Mesendoderm (in vitro differentiated cells): ENCODE measurements around the gene DNAL1.

Source experiments
- DNase-seq: peaks from one replicate; pipeline ENCODE4 v3.0.0; 2013
- H2AK5ac ChIP-seq: 2 replicates; pipeline ENCODE4 v1.6.1; 2013; ENCODE audit warnings: low read length, inconsistent platforms
- H2BK120ac ChIP-seq: 2 replicates; pipeline ENCODE4 v1.6.1; 2013; ENCODE audit warnings: low read depth, mild to moderate bottlenecking, low read length, moderate library complexity, mixed read lengths
- H2BK15ac ChIP-seq: replicated peaks from 2 replicates; pipeline ENCODE4 v1.6.1; 2013; ENCODE audit warnings: low read depth, mild to moderate bottlenecking, moderate library complexity
- H2BK5ac ChIP-seq: 2 replicates; pipeline ENCODE4 v1.6.1; 2013; ENCODE audit warnings: low read length, inconsistent platforms
- H3K18ac ChIP-seq: 2 replicates; pipeline ENCODE4 v1.6.1; 2013; ENCODE audit warnings: mild to moderate bottlenecking, low read length, mixed read lengths
- H3K23ac ChIP-seq: one replicate; pipeline ENCODE4 v1.6.1; 2013; ENCODE audit warnings: low read length
- H3K27ac ChIP-seq: 2 replicates; pipeline ENCODE4 v1.5.1; 2013; ENCODE audit warnings: low read depth, mild to moderate bottlenecking, inconsistent platforms, low read length, moderate library complexity
- H3K27me3 ChIP-seq: 2 replicates; pipeline ENCODE4 v1.6.1; 2013; ENCODE audit warnings: low read length, control low read depth, mild to moderate bottlenecking, inconsistent platforms; ENCODE audit not compliant: insufficient read depth, poor library complexity
- H3K36me3 ChIP-seq: 2 replicates; pipeline ENCODE4 v1.6.1; 2013; ENCODE audit warnings: low read length, inconsistent platforms; ENCODE audit not compliant: control insufficient read depth, insufficient read depth
- H3K4ac ChIP-seq: one replicate; pipeline ENCODE4 v1.6.1; 2013; ENCODE audit warnings: low read depth, mild to moderate bottlenecking, low read length, moderate library complexity
- H3K4me1 ChIP-seq: 2 replicates; pipeline ENCODE4 v1.6.1; 2013; ENCODE audit warnings: low read depth, low read length, inconsistent platforms; ENCODE audit not compliant: control insufficient read depth
- H3K4me2 ChIP-seq: 2 replicates; pipeline ENCODE4 v1.6.1; 2013; ENCODE audit warnings: low read length
- H3K4me3 ChIP-seq: 2 replicates; pipeline ENCODE4 v1.5.1; 2013; ENCODE audit warnings: mild to moderate bottlenecking, low read length
- H3K56ac ChIP-seq: one replicate; pipeline ENCODE4 v1.6.1; 2013; ENCODE audit warnings: low read length
- H3K79me1 ChIP-seq: 2 replicates; pipeline ENCODE4 v1.6.1; 2013; ENCODE audit warnings: low read length, inconsistent platforms
- H3K79me2 ChIP-seq: 2 replicates; pipeline ENCODE4 v1.6.1; 2013; ENCODE audit warnings: mild to moderate bottlenecking, low read length; ENCODE audit not compliant: control insufficient read depth, insufficient read depth
- H3K9ac ChIP-seq: 2 replicates; pipeline ENCODE4 v1.6.1; 2013; ENCODE audit warnings: low read length, inconsistent platforms
- H4K5ac ChIP-seq: one replicate; pipeline ENCODE4 v1.6.1; 2013; ENCODE audit warnings: low read length
- H4K8ac ChIP-seq: one replicate; pipeline ENCODE4 v1.6.1; 2013; ENCODE audit warnings: low read depth, mild to moderate bottlenecking, control low read depth, low read length, moderate library complexity
- WGBS: extraction: QIAGEN DNeasy Blood & Tissue Kit; methylation state at CpG from one replicate; pipeline ENCODE4 v1.1.7; 2013; ENCODE audit warnings: low lambda C conversion rate, missing lambda C conversion rate; ENCODE audit not compliant: insufficient coverage; ENCODE audit errors: extremely low coverage; 5-methylcytosine and 5-hydroxymethylcytosine counted together

Gene DNAL1

GRCh38 chr14:73712071-73712506, 67.3 kb downstream of the DNAL1 start:
- DNase-seq: no peak
- peaks cover 4% of the 10 kb centered on the region for H3K4me1 ChIP-seq
- no peak overlapping the region for H4K5ac ChIP-seq
- H3K4me2 ChIP-seq: peak overlapping the region; percentile 68
- peaks cover 11% of the 10 kb centered on the region for H3K79me1 ChIP-seq
- H3K4ac ChIP-seq: no peak overlapping the region
- no peak overlapping the region for H2BK15ac ChIP-seq
- H2BK120ac ChIP-seq: no peak overlapping the region
- no peaks in the 10 kb centered on the region for H3K36me3 ChIP-seq
- no peak overlapping the region for H3K27ac ChIP-seq
- no CpG with 5 or more reads among the region's 11 CpGs for WGBS
- H2AK5ac ChIP-seq: no peak overlapping the region
- H3K56ac ChIP-seq: peak overlapping the region; percentile 68
- H3K4me3 ChIP-seq: no peak overlapping the region
- peaks cover 15% of the 10 kb centered on the region for H3K79me2 ChIP-seq
- H4K8ac ChIP-seq: no peak overlapping the region
- no peaks in the 10 kb centered on the region for H3K27me3 ChIP-seq
- H3K18ac ChIP-seq: no peak overlapping the region
- H3K23ac ChIP-seq: no peak overlapping the region
- H2BK5ac ChIP-seq: no peak overlapping the region
- H3K9ac ChIP-seq: peak overlapping the region; percentile 72

GRCh38 chr14:73712540-73713180, 67.9 kb downstream of the DNAL1 start:
- Histone ChIP-seq H2BK120ac (no peak overlapping the region), H4K8ac (no peak overlapping the region), H3K36me3 (no peaks in the 10 kb centered on the region), H3K79me1 (peaks cover 11% of the 10 kb centered on the region), H3K9ac (peak overlapping the region; percentile 72), H3K4me3 (peak overlapping the region; percentile 49), H3K56ac (peak overlapping the region; percentile 87), H2BK15ac (no peak overlapping the region), H3K27ac (no peak overlapping the region), H3K23ac (no peak overlapping the region), H3K4me1 (peaks cover 4% of the 10 kb centered on the region), H3K4me2 (peak overlapping the region; percentile 68), H2BK5ac (no peak overlapping the region), H3K4ac (no peak overlapping the region), H3K79me2 (peaks cover 15% of the 10 kb centered on the region), H3K18ac (no peak overlapping the region), H2AK5ac (no peak overlapping the region), H3K27me3 (no peaks in the 10 kb centered on the region), H4K5ac (no peak overlapping the region)
- no CpG with 5 or more reads among the region's 20 CpGs for WGBS
- DNase-seq: peak; percentile 37

- DNase-seq: no peak
- Histone ChIP-seq H2AK5ac (no peak overlapping the region), H3K4me3 (peak overlapping the region; percentile 49), H3K27me3 (no peaks in the 10 kb centered on the region), H3K36me3 (no peaks in the 10 kb centered on the region), H3K23ac (no peak overlapping the region), H4K5ac (no peak overlapping the region), H3K4me1 (peaks cover 9% of the 10 kb centered on the region), H2BK15ac (no peak overlapping the region), H3K27ac (peak overlapping the region; percentile 80), H3K4me2 (peak overlapping the region; percentile 68), H3K79me2 (peaks cover 15% of the 10 kb centered on the region), H2BK120ac (no peak overlapping the region), H3K9ac (peak overlapping the region; percentile 72), H2BK5ac (no peak overlapping the region), H4K8ac (no peak overlapping the region), H3K18ac (peak overlapping the region; percentile 90), H3K56ac (peak overlapping the region; percentile 87), H3K4ac (no peak overlapping the region), H3K79me1 (peaks cover 11% of the 10 kb centered on the region)
- no CpG with 5 or more reads among the region's 21 CpGs for WGBS
Observed at GRCh38 chr14:73713206-73713802, 68.5 kb downstream of the DNAL1 start.

GRCh38 chr14:73713803-73714655, 69.2 kb downstream of the DNAL1 start, which contains the start of gene PNMA1:
Gene PNMA1, minus strand, starts transcription at chr14:73714384. Its CDS starts 745 bp downstream, at chr14:73713639.
- peak within 1 kb of the TSS; percentile 14 for H2BK120ac ChIP-seq
- H3K27me3 ChIP-seq: no peaks in the 10 kb centered on the region
- no CpG with 5 or more reads among the region's 113 CpGs for WGBS
- peak within 1 kb of the TSS; percentile 91 for H3K23ac ChIP-seq
- H4K5ac ChIP-seq: no peak within 1 kb of the TSS
- H3K4me3 ChIP-seq: peak within 1 kb of the TSS; percentile 49
- no peak within 1 kb of the TSS for H2BK15ac ChIP-seq
- no peak within 1 kb of the TSS for H3K4ac ChIP-seq
- peak within 1 kb of the TSS; percentile 87 for H3K56ac ChIP-seq
- peak within 1 kb of the TSS; percentile 68 for H3K4me2 ChIP-seq
- DNase-seq: peak; percentile 90
- no peaks in the 10 kb centered on the region for H3K36me3 ChIP-seq
- H3K18ac ChIP-seq: peak within 1 kb of the TSS; percentile 90
- H4K8ac ChIP-seq: no peak within 1 kb of the TSS
- H3K79me2 ChIP-seq: peaks cover 15% of the 10 kb centered on the region
- peaks cover 11% of the 10 kb centered on the region for H3K79me1 ChIP-seq
- peak within 1 kb of the TSS; percentile 72 for H3K9ac ChIP-seq
- H3K4me1 ChIP-seq: peaks cover 9% of the 10 kb centered on the region
- peak within 1 kb of the TSS; percentile 80 for H3K27ac ChIP-seq
- H2AK5ac ChIP-seq: no peak within 1 kb of the TSS
- H2BK5ac ChIP-seq: no peak within 1 kb of the TSS

GRCh38 chr14:73714656-73715081, 69.9 kb downstream of the DNAL1 start:
- Histone ChIP-seq H3K36me3 (no peaks in the 10 kb centered on the region), H2BK5ac (no peak overlapping the region), H3K4me1 (peaks cover 9% of the 10 kb centered on the region), H3K56ac (peak overlapping the region; percentile 54), H3K79me1 (peaks cover 11% of the 10 kb centered on the region), H3K4me3 (no peak overlapping the region), H3K23ac (no peak overlapping the region), H3K27ac (no peak overlapping the region), H3K27me3 (no peaks in the 10 kb centered on the region), H3K4me2 (peak overlapping the region; percentile 41), H4K5ac (no peak overlapping the region), H3K9ac (peak overlapping the region; percentile 55), H2AK5ac (no peak overlapping the region), H2BK15ac (no peak overlapping the region), H4K8ac (no peak overlapping the region), H3K18ac (no peak overlapping the region), H3K79me2 (peaks cover 15% of the 10 kb centered on the region), H3K4ac (no peak overlapping the region), H2BK120ac (no peak overlapping the region)
- DNase-seq: no peak
- no CpG with 5 or more reads among the region's 7 CpGs for whole genome bisulfite sequencing
